Measurements from ENCODE around the gene C5orf15.

Gene C5orf15

DNA sequence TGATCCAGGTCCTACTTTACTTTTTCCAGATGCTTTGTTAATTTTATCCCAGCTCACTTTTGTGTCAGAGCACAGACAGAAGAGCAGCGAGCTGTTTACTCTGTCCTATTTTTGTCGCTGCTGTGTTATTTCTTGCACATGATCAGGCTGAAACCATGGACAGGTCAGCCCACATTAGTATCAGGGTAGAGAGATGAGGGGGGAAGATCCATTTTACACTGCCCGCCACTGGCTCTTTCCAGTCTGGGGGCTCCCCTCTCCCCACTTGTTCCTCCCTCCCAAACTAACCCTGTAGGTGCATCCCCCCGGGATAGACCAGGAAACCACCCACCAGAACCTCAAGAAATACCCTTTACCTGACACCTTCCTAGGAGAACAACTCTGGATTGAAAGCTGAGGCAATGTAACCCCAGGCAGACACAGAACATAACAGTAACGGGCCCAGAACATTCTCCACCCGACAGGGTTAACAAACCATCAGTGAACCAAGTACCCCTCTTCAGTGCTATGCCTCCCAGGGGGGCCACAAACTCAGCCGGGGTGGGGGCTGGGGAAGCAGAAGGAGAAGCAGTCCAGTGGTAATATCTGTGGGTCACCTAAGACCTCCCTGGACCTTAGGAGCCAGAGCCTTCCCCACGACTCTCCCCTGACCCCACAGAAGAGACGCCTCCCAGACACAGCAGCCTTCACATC lies 26.0 kb upstream of the C5orf15 start:
- ATAC-seq (ENCODE audit: low read depth) (no peak), DNase-seq (ENCODE audit: low spot score) (peak; percentile 36)
- Histone ChIP-seq H3K27ac (ENCODE audit: poor library complexity, severe bottlenecking) (no peak overlapping the region), H3K4me3 (ENCODE audit: severe bottlenecking) (no peak overlapping the region), H3K27me3 (ENCODE audit: insufficient read depth, poor library complexity, severe bottlenecking) (no peaks in the 10 kb centered on the region), H3K36me3 (ENCODE audit: low read depth) (peaks cover 44% of the 10 kb centered on the region), H3K9me3 (ENCODE audit: severe bottlenecking) (no peaks in the 10 kb centered on the region), H3K4me1 (ENCODE audit: insufficient read depth, poor library complexity, severe bottlenecking) (peaks cover 23% of the 10 kb centered on the region)
- no peak for TF ChIP-seq CTCF (IDR thresholded peaks at IDR 0.05; ENCODE audit: poor library complexity, severe bottlenecking)

GRCh38 chr5:133993185-133993936 lies 24.9 kb upstream of the C5orf15 start:
- DNase-seq (ENCODE audit: low spot score) (no peak), ATAC-seq (ENCODE audit: low read depth) (peak; percentile 72)
- peaks cover 23% of the 10 kb centered on the region for H3K4me1 ChIP-seq (ENCODE audit: insufficient read depth, poor library complexity, severe bottlenecking)
- peak overlapping the region; percentile 9 for H3K27ac ChIP-seq (ENCODE audit: poor library complexity, severe bottlenecking)
- H3K4me3 ChIP-seq (ENCODE audit: severe bottlenecking), result no peak overlapping the region
- no peak for TF ChIP-seq CTCF (IDR thresholded peaks at IDR 0.05; ENCODE audit: poor library complexity, severe bottlenecking)
- no peaks in the 10 kb centered on the region for H3K9me3 ChIP-seq (ENCODE audit: severe bottlenecking)
- no peaks in the 10 kb centered on the region for H3K27me3 ChIP-seq (ENCODE audit: insufficient read depth, poor library complexity, severe bottlenecking)
- H3K36me3 ChIP-seq (ENCODE audit: low read depth), result peaks cover 51% of the 10 kb centered on the region

GRCh38 chr5:133992429-133993155 lies 24.2 kb upstream of the C5orf15 start:
- peaks cover 23% of the 10 kb centered on the region for H3K4me1 ChIP-seq (ENCODE audit: insufficient read depth, poor library complexity, severe bottlenecking)
- no peak for TF ChIP-seq CTCF (IDR thresholded peaks at IDR 0.05; ENCODE audit: poor library complexity, severe bottlenecking)
- peak overlapping the region; percentile 9 for H3K27ac ChIP-seq (ENCODE audit: poor library complexity, severe bottlenecking)
- no peaks in the 10 kb centered on the region for H3K9me3 ChIP-seq (ENCODE audit: severe bottlenecking)
- DNase-seq (ENCODE audit: low spot score) (peak; percentile 38), ATAC-seq (ENCODE audit: low read depth) (no peak)
- H3K4me3 ChIP-seq (ENCODE audit: severe bottlenecking), result no peak overlapping the region
- H3K27me3 ChIP-seq (ENCODE audit: insufficient read depth, poor library complexity, severe bottlenecking), result no peaks in the 10 kb centered on the region
- H3K36me3 ChIP-seq (ENCODE audit: low read depth), result peaks cover 56% of the 10 kb centered on the region

GRCh38 chr5:133991171-133991910 lies 22.9 kb upstream of the C5orf15 start:
- H3K9me3 ChIP-seq (ENCODE audit: severe bottlenecking), result no peaks in the 10 kb centered on the region
- TF ChIP-seq CTCF (IDR thresholded peaks at IDR 0.05; ENCODE audit: poor library complexity, severe bottlenecking), result no peak
- peaks cover 17% of the 10 kb centered on the region for H3K4me1 ChIP-seq (ENCODE audit: insufficient read depth, poor library complexity, severe bottlenecking)
- no peak overlapping the region for H3K27ac ChIP-seq (ENCODE audit: poor library complexity, severe bottlenecking)
- H3K27me3 ChIP-seq (ENCODE audit: insufficient read depth, poor library complexity, severe bottlenecking), result no peaks in the 10 kb centered on the region
- no peak overlapping the region for H3K4me3 ChIP-seq (ENCODE audit: severe bottlenecking)
- H3K36me3 ChIP-seq (ENCODE audit: low read depth), result peaks cover 68% of the 10 kb centered on the region
- ATAC-seq (ENCODE audit: low read depth) (no peak), DNase-seq (ENCODE audit: low spot score) (no peak)
